GM21390 (cell line): Measurements from ENCODE around the gene MSI2.
A peak's percentile ranks its signal among the peaks of the same experiment; 100 is the strongest.

Experiments used
- ATAC-seq: cut with Tn5 transposase; IDR thresholded peaks from one replicate; pipeline ENCODE4 v1.9.1; 2021; ENCODE audit not compliant: unreplicated experiment

Gene MSI2

GRCh38 chr17:57666946-57667345, 410.6 kb downstream of the MSI2 start:
- ATAC-seq = no peak

GRCh38 chr17:57667461-57667923, 411.2 kb downstream of the MSI2 start:
- ATAC-seq = no peak

- ATAC-seq = no peak
Measured at GRCh38 chr17:57668332-57668731, 412.0 kb downstream of the MSI2 start.

GRCh38 chr17:57669671-57670529, 413.6 kb downstream of the MSI2 start:
- no peak for ATAC-seq

GRCh38 chr17:57670769-57671569, 414.6 kb downstream of the MSI2 start:
- ATAC-seq = no peak

GRCh38 chr17:57671667-57672632, 415.6 kb downstream of the MSI2 start:
- peak; percentile 75 for ATAC-seq

- no peak for ATAC-seq
Measured at GRCh38 chr17:57672971-57673370, 416.6 kb downstream of the MSI2 start.

- no peak for ATAC-seq
Measured at GRCh38 chr17:57674894-57675293, 418.6 kb downstream of the MSI2 start.

- ATAC-seq = no peak
Measured at GRCh38 chr17:57675427-57676387, 419.4 kb downstream of the MSI2 start.

GRCh38 chr17:57676543-57676942, 420.2 kb downstream of the MSI2 start:
- no peak for ATAC-seq

GRCh38 chr17:57677301-57677700, 421.0 kb downstream of the MSI2 start:
- ATAC-seq = no peak

GRCh38 chr17:57677858-57678257, 421.5 kb downstream of the MSI2 start:
- ATAC-seq = no peak

GRCh38 chr17:57678393-57678792, 422.1 kb downstream of the MSI2 start:
- no peak for ATAC-seq

- no peak for ATAC-seq
Measured at GRCh38 chr17:57679356-57679755, 423.0 kb downstream of the MSI2 start.

GRCh38 chr17:57679906-57680695, 423.8 kb downstream of the MSI2 start:
- no peak for ATAC-seq

- ATAC-seq = no peak
Measured at GRCh38 chr17:57682701-57683100, 426.4 kb downstream of the MSI2 start.

- no peak for ATAC-seq
Measured at GRCh38 chr17:57684711-57685498, 428.6 kb downstream of the MSI2 start.

GRCh38 chr17:57685499-57686132, 429.3 kb downstream of the MSI2 start:
- no peak for ATAC-seq
